ENCODE measurements around the gene SYCE1. TPM values are rescaled to one million over a fixed set of nuclear protein-coding genes. Genes with fewer than 3 reads are reported as not detected.
"Not testable (repeated sequence)": the region's sequence is repeated elsewhere in the genome, so short reads cannot be mapped to it uniquely, and the experiment has no call there.

The SYCE1 gene
- total RNA-seq, 1 experiment from 2014 or later: not detected

- H3K4me1 ChIP-seq (ENCODE audit: control insufficient read depth, insufficient read depth, low read length): no peaks in the 10 kb centered on the region
- in situ Hi-C loops (cut with HindIII; ENCODE audit: low pct_unique_long_range_greater_than_20kb, low sequenced_read_pairs): no loop called here
- intact Hi-C loops (cut with micrococcal nuclease; ENCODE audit: unreplicated experiment): no loop called here
- H3K27me3 ChIP-seq (ENCODE audit: control insufficient read depth, insufficient read depth, low read length): peaks cover 18% of the 10 kb centered on the region
- DNase-seq (ENCODE audit: low read depth, low spot score) (no peak), ATAC-seq (peak; percentile 69)
- ChIA-PET CTCF (no interaction called here), POLR2A (no interaction called here)
- no peaks in the 10 kb centered on the region for H3K9me3 ChIP-seq (ENCODE audit: control insufficient read depth, insufficient read depth, low read depth, low read length)
- no peak overlapping the region for H3K4me3 ChIP-seq (ENCODE audit: low read depth in 2 of 2, low read length in 2 of 2)
- no peaks in the 10 kb centered on the region for H3K36me3 ChIP-seq (ENCODE audit: control insufficient read depth, insufficient read depth, low read length)
- TF ChIP-seq REST (IDR thresholded peaks at IDR 0.05; ENCODE audit: insufficient read depth in 1 of 2, low read depth in 2 of 2, low read length in 1 of 2) (no peak), POLR2AphosphoS5 (IDR thresholded peaks at IDR 0.05; ENCODE audit: low read depth, low read length) (no peak), TCF7L2 (IDR thresholded peaks at IDR 0.05; ENCODE audit: low read depth, low read length) (no peak), SIN3A (IDR thresholded peaks at IDR 0.05; ENCODE audit: borderline replicate concordance, insufficient read depth, low read depth, low read length) (no peak), CTCF (IDR thresholded peaks at IDR 0.05) (no peak)
- H3K27ac ChIP-seq (ENCODE audit: low read length): no peak overlapping the region
- BruUV-seq (replicated peaks): no TSS peak
Observed at GRCh38 chr10:133590226-133590969, 25.0 kb upstream of the SYCE1 start.

- H3K4me1 ChIP-seq (ENCODE audit: control insufficient read depth, insufficient read depth, low read length); H3K36me3 ChIP-seq (ENCODE audit: control insufficient read depth, insufficient read depth, low read length); H3K4me3 ChIP-seq (ENCODE audit: low read depth in 2 of 2, low read length in 2 of 2); BruUV-seq (replicated peaks); DNase-seq (ENCODE audit: low read depth, low spot score); in situ Hi-C loops (cut with HindIII; ENCODE audit: low pct_unique_long_range_greater_than_20kb, low sequenced_read_pairs); H3K27ac ChIP-seq (ENCODE audit: low read length); H3K27me3 ChIP-seq (ENCODE audit: control insufficient read depth, insufficient read depth, low read length); POLR2A ChIA-PET; CTCF ChIA-PET; intact Hi-C loops (cut with micrococcal nuclease; ENCODE audit: unreplicated experiment): not testable (repeated sequence)
- 0 out of 2 replicates have a peak, but pooled peaks have one; percentile 15 for ATAC-seq
- peaks cover 12% of the 10 kb centered on the region for H3K9me3 ChIP-seq (ENCODE audit: control insufficient read depth, insufficient read depth, low read depth, low read length)
Observed at GRCh38 chr10:133577037-133577436, 11.7 kb upstream of the SYCE1 start.

- CTCF ChIA-PET: interaction anchor here (0.7 kb wide), 1 partner anchor 241 kb away, joined by 5 read pairs; no protein-coding TSS in a partner anchor
- H3K27ac ChIP-seq (ENCODE audit: low read length); BruUV-seq (replicated peaks); ATAC-seq; H3K4me3 ChIP-seq (ENCODE audit: low read depth in 2 of 2, low read length in 2 of 2); DNase-seq (ENCODE audit: low read depth, low spot score); H3K4me1 ChIP-seq (ENCODE audit: control insufficient read depth, insufficient read depth, low read length); H3K36me3 ChIP-seq (ENCODE audit: control insufficient read depth, insufficient read depth, low read length); H3K27me3 ChIP-seq (ENCODE audit: control insufficient read depth, insufficient read depth, low read length); in situ Hi-C loops (cut with HindIII; ENCODE audit: low pct_unique_long_range_greater_than_20kb, low sequenced_read_pairs): not testable (repeated sequence)
- peaks cover 12% of the 10 kb centered on the region for H3K9me3 ChIP-seq (ENCODE audit: control insufficient read depth, insufficient read depth, low read depth, low read length)
- intact Hi-C loops (cut with micrococcal nuclease; ENCODE audit: unreplicated experiment): loop anchor here (2.0 kb wide), 1 partner anchor 145 kb away; no protein-coding TSS in a partner anchor
- POLR2A ChIA-PET: interaction anchor here (0.7 kb wide), 1 partner anchor 152 kb away, joined by 5 read pairs; no protein-coding TSS in a partner anchor
Observed at GRCh38 chr10:133573460-133573859, 8.1 kb upstream of the SYCE1 start.

- ATAC-seq; H3K27ac ChIP-seq (ENCODE audit: low read length); H3K4me1 ChIP-seq (ENCODE audit: control insufficient read depth, insufficient read depth, low read length); H3K4me3 ChIP-seq (ENCODE audit: low read depth in 2 of 2, low read length in 2 of 2); DNase-seq (ENCODE audit: low read depth, low spot score); in situ Hi-C loops (cut with HindIII; ENCODE audit: low pct_unique_long_range_greater_than_20kb, low sequenced_read_pairs); H3K27me3 ChIP-seq (ENCODE audit: control insufficient read depth, insufficient read depth, low read length); H3K36me3 ChIP-seq (ENCODE audit: control insufficient read depth, insufficient read depth, low read length); POLR2A ChIA-PET; BruUV-seq (replicated peaks); CTCF ChIA-PET: not testable (repeated sequence)
- H3K9me3 ChIP-seq (ENCODE audit: control insufficient read depth, insufficient read depth, low read depth, low read length): peaks cover 12% of the 10 kb centered on the region
- intact Hi-C loops (cut with micrococcal nuclease; ENCODE audit: unreplicated experiment): loop anchor here (2.0 kb wide), 1 partner anchor 143 kb away; no protein-coding TSS in a partner anchor
Observed at GRCh38 chr10:133572055-133572454, 6.7 kb upstream of the SYCE1 start.

- H3K4me3 ChIP-seq (ENCODE audit: low read depth in 2 of 2, low read length in 2 of 2); H3K27me3 ChIP-seq (ENCODE audit: control insufficient read depth, insufficient read depth, low read length); H3K27ac ChIP-seq (ENCODE audit: low read length); intact Hi-C loops (cut with micrococcal nuclease; ENCODE audit: unreplicated experiment); POLR2A ChIA-PET; in situ Hi-C loops (cut with HindIII; ENCODE audit: low pct_unique_long_range_greater_than_20kb, low sequenced_read_pairs); BruUV-seq (replicated peaks); ATAC-seq; H3K4me1 ChIP-seq (ENCODE audit: control insufficient read depth, insufficient read depth, low read length); DNase-seq (ENCODE audit: low read depth, low spot score); CTCF ChIA-PET; H3K36me3 ChIP-seq (ENCODE audit: control insufficient read depth, insufficient read depth, low read length): not testable (repeated sequence)
- peaks cover 12% of the 10 kb centered on the region for H3K9me3 ChIP-seq (ENCODE audit: control insufficient read depth, insufficient read depth, low read depth, low read length)
Observed at GRCh38 chr10:133569801-133570200, 4.4 kb upstream of the SYCE1 start.

Measured in Panc1 (cell line).